Measurements from ENCODE around the gene UBALD2.

- TF ChIP-seq POLR2A (IDR thresholded peaks at IDR 0.05; ENCODE audit: low read length) = no peak
- no peak for TF ChIP-seq GATA1 (IDR thresholded peaks at IDR 0.05; ENCODE audit: low read depth, low read length)
These were observed 16.9 kb upstream of the UBALD2 start for GRCh38 chr17:76248013-76248782.
